Dendritic cell treated with granulocyte-macrophage colony-stimulating factor and Interleukin-4, amounts not matched to agents 40 ng/mL and 50 ng/mL, for 4 days (primary cell): Measurements from ENCODE around the gene ROBO1.

Experiments used
- H3K27ac Mint-ChIP-seq: one replicate; pipeline ENCODE4 v1.8.0; 2022; ENCODE audit warnings: mild to moderate bottlenecking, mixed read lengths
- H3K27me3 Mint-ChIP-seq: one replicate; pipeline ENCODE4 v1.8.0; 2022; ENCODE audit warnings: mild to moderate bottlenecking, mixed read lengths
- H3K36me3 Mint-ChIP-seq: one replicate; pipeline ENCODE4 v1.8.0; 2022; ENCODE audit warnings: low read depth, mixed read lengths
- H3K4me1 Mint-ChIP-seq: one replicate; pipeline ENCODE4 v1.8.0; 2022; ENCODE audit warnings: low read depth, mixed read lengths
- H3K4me3 Mint-ChIP-seq: one replicate; pipeline ENCODE4 v1.8.0; 2022; ENCODE audit warnings: mild to moderate bottlenecking, moderate library complexity, mixed read lengths
- H3K9me3 Mint-ChIP-seq: one replicate; pipeline ENCODE4 v1.8.0; 2022; ENCODE audit warnings: mixed read lengths
- intact Hi-C: fragments of 100-400 bp; cut with micrococcal nuclease; formaldehyde crosslinking; loops from one replicate; pipeline ENCODE4 v1.15.0; 2022

ROBO1 gene

DNA sequence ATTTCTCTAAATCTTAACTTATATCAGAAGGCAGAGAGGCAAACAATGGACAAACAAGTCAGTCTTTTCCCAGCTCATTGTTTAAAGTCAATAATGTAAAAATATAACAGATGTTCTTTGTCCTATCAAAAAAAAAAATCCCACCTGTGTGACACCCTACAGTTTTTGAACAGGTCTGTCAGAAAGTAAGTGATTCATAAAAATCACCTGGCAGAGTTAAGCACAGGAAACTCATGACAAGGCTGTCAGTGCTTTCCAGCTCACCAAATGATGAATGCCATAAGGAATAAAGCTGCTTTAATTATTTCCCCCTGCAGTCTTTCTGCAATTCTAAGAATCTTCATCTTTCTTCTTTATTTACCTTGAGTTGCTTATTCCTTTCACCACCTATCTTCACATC, 30.3 kb downstream of the ROBO1 start:
- no peak overlapping the region for H3K4me3 Mint-ChIP-seq
- H3K9me3 Mint-ChIP-seq: peaks cover 26% of the 10 kb centered on the region
- no peaks in the 10 kb centered on the region for H3K36me3 Mint-ChIP-seq
- no peaks in the 10 kb centered on the region for H3K4me1 Mint-ChIP-seq
- no peak overlapping the region for H3K27ac Mint-ChIP-seq
- intact Hi-C loops: no loop called here
- no peaks in the 10 kb centered on the region for H3K27me3 Mint-ChIP-seq

DNA sequence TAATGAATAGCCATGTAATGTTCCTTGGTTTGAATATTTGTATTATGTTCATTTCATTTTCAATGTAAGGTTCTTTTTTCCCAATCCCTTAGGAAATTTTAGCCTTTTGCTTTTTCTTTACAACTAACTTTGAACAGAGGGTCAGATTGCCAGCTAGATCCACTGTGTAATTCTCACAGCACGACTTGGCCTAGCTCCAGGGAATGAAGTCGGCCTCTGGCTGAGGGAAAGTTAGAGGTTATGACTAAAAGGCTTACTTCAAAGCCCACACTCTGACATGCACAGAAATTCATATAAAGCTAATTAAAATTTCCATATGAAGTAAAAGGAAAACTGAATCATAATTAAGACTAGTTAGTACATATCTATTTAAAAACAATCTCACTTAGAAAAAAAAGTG, 38.7 kb downstream of the ROBO1 start:
- no peaks in the 10 kb centered on the region for H3K36me3 Mint-ChIP-seq
- H3K27me3 Mint-ChIP-seq: no peaks in the 10 kb centered on the region
- H3K4me1 Mint-ChIP-seq: no peaks in the 10 kb centered on the region
- no peak overlapping the region for H3K4me3 Mint-ChIP-seq
- H3K9me3 Mint-ChIP-seq: peaks cover 14% of the 10 kb centered on the region
- intact Hi-C loops: no loop called here
- no peak overlapping the region for H3K27ac Mint-ChIP-seq

DNA sequence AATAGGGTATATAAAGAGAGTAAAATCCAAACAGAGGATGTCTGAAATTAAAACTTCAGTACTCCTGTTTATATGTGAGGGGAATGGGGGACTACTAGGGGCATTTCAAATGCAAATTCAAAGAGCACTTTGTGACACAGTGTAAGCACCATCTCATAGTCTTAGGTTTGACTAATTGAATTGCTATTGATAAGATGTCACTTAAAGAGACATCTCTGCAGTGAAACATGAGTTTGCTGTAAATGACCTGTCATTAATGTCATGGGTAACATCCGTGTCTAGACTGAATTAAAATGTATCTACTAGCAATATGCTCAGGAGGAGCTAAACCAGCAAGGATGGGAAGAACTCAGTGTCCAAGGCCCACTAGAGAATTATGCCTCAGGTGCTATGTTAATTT, 41.0 kb downstream of the ROBO1 start:
- H3K36me3 Mint-ChIP-seq: no peaks in the 10 kb centered on the region
- H3K4me1 Mint-ChIP-seq: no peaks in the 10 kb centered on the region
- no peaks in the 10 kb centered on the region for H3K9me3 Mint-ChIP-seq
- intact Hi-C loops: no loop called here
- no peak overlapping the region for H3K4me3 Mint-ChIP-seq
- H3K27me3 Mint-ChIP-seq: no peaks in the 10 kb centered on the region
- H3K27ac Mint-ChIP-seq: no peak overlapping the region

DNA sequence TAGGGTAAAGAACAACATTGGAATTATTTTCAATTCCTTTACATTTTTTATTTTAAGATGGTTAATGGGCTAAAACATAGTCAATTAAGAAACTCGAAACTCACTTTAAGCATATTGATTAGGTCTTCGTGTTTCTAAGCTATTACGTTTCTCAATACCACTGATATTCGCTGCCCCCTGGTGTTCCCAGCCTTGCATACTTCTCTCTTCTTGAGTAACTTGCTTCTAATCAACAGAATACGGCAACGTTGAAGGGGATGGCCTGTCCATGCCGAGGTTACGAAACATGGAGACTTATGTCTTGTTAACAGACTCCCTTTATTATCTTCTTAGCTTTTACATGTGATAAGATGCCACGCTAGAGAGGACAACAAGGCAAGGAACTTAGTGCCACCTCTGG, 43.6 kb downstream of the ROBO1 start:
- H3K9me3 Mint-ChIP-seq: no peaks in the 10 kb centered on the region
- no peaks in the 10 kb centered on the region for H3K4me1 Mint-ChIP-seq
- no peak overlapping the region for H3K4me3 Mint-ChIP-seq
- intact Hi-C loops: no loop called here
- no peaks in the 10 kb centered on the region for H3K36me3 Mint-ChIP-seq
- no peak overlapping the region for H3K27ac Mint-ChIP-seq
- no peaks in the 10 kb centered on the region for H3K27me3 Mint-ChIP-seq

DNA sequence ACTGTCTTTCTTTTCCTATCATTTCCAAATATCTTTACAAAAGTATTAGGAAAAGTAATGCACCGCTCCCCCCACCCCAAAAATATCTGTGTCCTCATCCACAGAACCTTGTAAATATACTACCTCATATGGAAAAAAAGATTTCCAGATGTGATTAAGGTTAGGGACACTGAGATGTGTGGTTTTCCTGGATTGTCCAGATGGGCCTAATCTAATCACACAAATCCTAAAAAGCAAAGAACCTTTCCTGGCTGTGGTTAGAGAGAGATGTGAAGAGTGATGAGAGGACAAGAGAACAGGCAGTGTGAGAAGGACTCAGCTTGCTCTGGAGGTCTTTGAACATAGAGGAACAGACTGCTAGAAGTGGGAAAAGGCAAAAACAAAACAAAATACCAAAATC, 77.7 kb downstream of the ROBO1 start:
- H3K27ac Mint-ChIP-seq: no peak overlapping the region
- H3K9me3 Mint-ChIP-seq: no peaks in the 10 kb centered on the region
- intact Hi-C loops: no loop called here
- H3K4me1 Mint-ChIP-seq: no peaks in the 10 kb centered on the region
- H3K27me3 Mint-ChIP-seq: no peaks in the 10 kb centered on the region
- no peaks in the 10 kb centered on the region for H3K36me3 Mint-ChIP-seq
- H3K4me3 Mint-ChIP-seq: no peak overlapping the region

DNA sequence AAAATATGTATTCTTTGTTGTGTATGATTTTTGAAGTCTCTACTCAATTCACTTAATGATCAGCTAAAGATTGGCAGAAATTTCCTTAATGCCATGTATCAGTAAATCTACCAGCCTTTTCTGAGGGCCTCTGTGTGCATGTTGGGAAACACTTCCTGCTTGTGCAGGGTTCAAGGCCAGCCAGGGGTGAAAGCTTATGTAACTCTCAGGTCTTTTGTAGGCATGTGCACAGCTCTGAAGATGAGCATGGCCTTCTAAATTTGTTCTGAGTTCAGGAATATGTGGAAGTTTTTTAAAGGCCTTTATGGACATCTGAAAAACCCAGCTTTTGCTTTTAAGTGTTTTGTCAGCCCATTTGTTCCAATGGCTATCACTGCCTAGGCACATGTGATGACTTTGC, 82.7 kb downstream of the ROBO1 start:
- no peak overlapping the region for H3K4me3 Mint-ChIP-seq
- intact Hi-C loops: no loop called here
- H3K4me1 Mint-ChIP-seq: no peaks in the 10 kb centered on the region
- H3K36me3 Mint-ChIP-seq: no peaks in the 10 kb centered on the region
- no peak overlapping the region for H3K27ac Mint-ChIP-seq
- H3K27me3 Mint-ChIP-seq: no peaks in the 10 kb centered on the region
- peaks cover 6% of the 10 kb centered on the region for H3K9me3 Mint-ChIP-seq

DNA sequence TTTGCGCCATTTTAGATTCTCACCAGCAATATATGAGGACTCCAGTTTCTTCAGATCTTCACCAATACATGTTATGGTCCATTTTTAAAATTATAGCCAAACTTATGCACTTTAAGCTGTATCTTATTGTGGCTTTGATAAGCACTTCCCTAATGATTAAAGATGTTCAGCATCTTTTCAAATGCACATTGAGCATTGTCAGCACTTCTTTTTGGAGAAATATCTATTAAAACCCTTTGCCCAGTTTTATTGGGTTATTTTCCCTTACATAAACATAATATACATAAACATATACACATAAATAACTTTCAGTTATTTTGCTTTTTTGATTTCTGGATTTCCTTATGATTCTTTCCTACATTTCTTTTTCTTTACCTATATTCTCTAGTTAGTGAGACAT, 83.8 kb downstream of the ROBO1 start:
- no peak overlapping the region for H3K27ac Mint-ChIP-seq
- no peak overlapping the region for H3K4me3 Mint-ChIP-seq
- no peaks in the 10 kb centered on the region for H3K27me3 Mint-ChIP-seq
- intact Hi-C loops: no loop called here
- H3K9me3 Mint-ChIP-seq: peaks cover 9% of the 10 kb centered on the region
- H3K36me3 Mint-ChIP-seq: no peaks in the 10 kb centered on the region
- H3K4me1 Mint-ChIP-seq: no peaks in the 10 kb centered on the region

DNA sequence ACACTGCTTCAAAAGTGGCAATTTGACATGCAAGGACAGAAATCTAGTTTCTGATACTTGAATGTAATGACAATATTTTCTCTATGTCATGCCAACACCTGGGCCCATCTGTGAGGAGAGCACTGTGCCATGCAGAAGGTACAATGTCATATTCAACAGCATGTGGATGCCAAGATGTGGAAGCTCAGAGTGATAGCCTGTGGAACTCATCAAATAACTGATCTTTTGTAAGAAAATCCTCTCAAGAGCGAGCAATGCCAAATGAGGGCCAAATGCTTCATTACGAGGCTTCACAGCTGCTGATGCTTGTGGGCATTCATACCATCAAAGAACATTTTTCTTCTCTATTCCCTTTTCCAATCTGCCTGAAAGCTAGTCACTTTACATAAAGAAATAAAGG, 95.1 kb downstream of the ROBO1 start:
- no peak overlapping the region for H3K27ac Mint-ChIP-seq
- no peaks in the 10 kb centered on the region for H3K4me1 Mint-ChIP-seq
- H3K9me3 Mint-ChIP-seq: no peaks in the 10 kb centered on the region
- intact Hi-C loops: no loop called here
- no peaks in the 10 kb centered on the region for H3K27me3 Mint-ChIP-seq
- H3K4me3 Mint-ChIP-seq: no peak overlapping the region
- no peaks in the 10 kb centered on the region for H3K36me3 Mint-ChIP-seq

DNA sequence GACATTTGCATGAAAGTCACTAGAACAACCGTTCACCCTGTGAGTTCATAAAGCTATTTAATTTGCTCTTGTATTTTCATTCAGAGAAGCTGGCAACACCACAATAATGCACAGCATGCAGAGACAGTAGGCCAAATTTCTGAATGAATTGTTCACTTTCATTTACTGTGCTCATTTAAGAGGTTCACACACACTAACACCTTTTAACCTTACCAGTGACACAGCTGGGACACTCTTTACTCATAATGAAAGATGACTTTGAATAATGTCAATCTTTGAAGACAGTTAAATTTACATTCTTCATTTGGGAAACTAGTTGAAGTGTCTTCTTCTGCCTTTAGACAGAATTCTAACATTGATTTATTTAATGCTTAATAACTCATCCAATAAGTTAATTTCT, 95.7 kb downstream of the ROBO1 start:
- Mint-ChIP-seq H3K36me3 (no peaks in the 10 kb centered on the region), H3K4me1 (no peaks in the 10 kb centered on the region), H3K4me3 (no peak overlapping the region), H3K27me3 (no peaks in the 10 kb centered on the region), H3K9me3 (no peaks in the 10 kb centered on the region), H3K27ac (no peak overlapping the region)
- intact Hi-C loops: no loop called here

DNA sequence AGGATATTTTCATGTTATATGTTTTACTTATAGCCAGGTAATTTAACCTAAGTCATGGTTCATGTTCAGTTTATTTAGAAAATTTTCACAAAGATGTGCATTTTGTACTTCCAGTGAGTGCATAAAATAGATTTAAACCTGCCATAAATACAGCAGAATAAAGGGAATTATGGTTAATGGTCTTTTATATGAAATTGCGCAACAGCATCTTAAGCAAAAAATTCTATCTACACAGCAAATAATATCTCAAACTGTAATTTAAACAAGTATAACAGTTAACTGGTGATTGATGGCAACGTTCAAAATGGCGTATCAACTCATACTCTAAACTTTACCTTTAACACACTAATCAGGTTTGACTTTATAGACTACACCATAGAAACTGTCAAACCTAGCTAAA, 97.6 kb downstream of the ROBO1 start:
- Mint-ChIP-seq H3K4me3 (no peak overlapping the region), H3K27me3 (no peaks in the 10 kb centered on the region), H3K36me3 (no peaks in the 10 kb centered on the region), H3K4me1 (no peaks in the 10 kb centered on the region), H3K27ac (no peak overlapping the region), H3K9me3 (no peaks in the 10 kb centered on the region)
- intact Hi-C loops: no loop called here

DNA sequence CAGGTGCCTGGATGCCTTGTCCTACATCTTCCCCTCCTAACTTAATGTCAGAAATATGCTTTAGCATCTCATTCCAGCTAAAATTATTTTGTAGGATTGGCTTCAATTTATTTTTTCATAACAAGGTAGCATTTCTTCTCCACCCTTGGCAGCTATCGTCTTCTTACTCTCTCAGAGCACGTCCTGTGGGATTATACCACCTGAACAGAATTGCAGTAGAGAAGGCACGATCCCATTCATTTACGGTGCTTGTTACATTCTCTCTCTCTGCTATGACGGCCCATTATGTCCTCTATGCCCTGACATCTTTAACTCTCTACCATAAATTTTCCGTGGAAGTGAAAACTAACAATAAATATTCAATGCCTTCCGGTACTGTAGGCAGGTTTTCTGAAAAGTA, 103.3 kb downstream of the ROBO1 start:
- no peak overlapping the region for H3K27ac Mint-ChIP-seq
- no peaks in the 10 kb centered on the region for H3K27me3 Mint-ChIP-seq
- H3K4me3 Mint-ChIP-seq: no peak overlapping the region
- no peaks in the 10 kb centered on the region for H3K4me1 Mint-ChIP-seq
- peaks cover 5% of the 10 kb centered on the region for H3K9me3 Mint-ChIP-seq
- H3K36me3 Mint-ChIP-seq: no peaks in the 10 kb centered on the region
- intact Hi-C loops: no loop called here

DNA sequence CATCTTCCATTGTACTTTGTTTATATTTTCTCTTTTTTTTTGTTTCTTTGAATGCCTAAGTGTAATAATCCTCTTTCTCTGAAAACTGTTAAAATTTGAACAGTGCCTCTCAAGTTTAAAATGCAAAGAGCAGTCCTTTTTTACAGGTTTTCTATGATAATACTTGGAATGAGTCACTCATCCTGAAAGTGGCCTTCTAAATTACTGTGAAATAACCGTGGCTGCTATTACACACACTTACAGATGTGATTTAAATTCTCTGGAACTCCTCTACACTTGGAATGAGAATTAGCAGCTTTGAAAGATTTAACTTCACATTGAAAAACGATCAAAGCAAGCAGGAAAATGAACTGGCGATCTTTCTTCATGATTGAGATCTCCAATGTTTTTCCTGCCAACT, 105.9 kb downstream of the ROBO1 start:
- Mint-ChIP-seq H3K4me3 (no peak overlapping the region), H3K9me3 (peaks cover 5% of the 10 kb centered on the region), H3K4me1 (no peaks in the 10 kb centered on the region), H3K27ac (no peak overlapping the region), H3K27me3 (no peaks in the 10 kb centered on the region), H3K36me3 (no peaks in the 10 kb centered on the region)
- intact Hi-C loops: no loop called here

DNA sequence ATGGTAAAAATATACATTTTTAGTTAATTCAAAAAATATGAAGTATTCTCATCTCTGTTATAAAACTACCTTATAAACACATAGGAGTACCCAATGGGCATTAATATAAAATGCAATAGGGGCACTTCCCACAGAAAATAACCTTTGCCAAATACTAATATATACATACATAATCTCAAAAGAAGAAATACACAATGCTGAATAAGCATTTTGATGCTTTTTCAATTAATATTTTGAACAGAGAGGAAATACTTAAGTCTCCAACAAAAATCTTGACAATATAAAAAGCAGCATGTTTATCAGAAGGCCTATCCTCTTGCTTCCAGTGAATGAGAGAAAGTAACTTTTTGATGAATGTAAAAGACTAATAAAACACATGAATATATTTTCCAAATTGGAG, 110.7 kb downstream of the ROBO1 start:
- Mint-ChIP-seq H3K4me3 (no peak overlapping the region), H3K36me3 (no peaks in the 10 kb centered on the region)
- intact Hi-C loops: no loop called here

DNA sequence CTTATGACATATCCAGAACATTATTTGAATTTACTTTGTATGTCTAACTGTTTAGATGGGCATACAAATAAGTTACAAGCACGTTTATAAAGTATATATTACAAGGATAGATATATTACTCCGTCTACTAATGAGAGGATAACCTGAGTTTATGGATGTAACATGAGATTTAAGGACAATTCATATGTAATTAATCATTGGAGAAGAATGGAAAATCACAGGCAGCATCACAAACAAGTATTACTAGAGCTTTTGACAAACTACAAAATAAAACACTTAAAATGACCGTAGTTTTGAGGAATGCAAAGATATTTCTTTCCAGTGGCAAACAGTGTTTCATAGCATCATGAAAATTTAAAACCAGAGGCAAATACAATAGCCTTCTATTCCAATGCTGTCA, 113.8 kb downstream of the ROBO1 start:
- no peaks in the 10 kb centered on the region for H3K36me3 Mint-ChIP-seq
- H3K4me3 Mint-ChIP-seq: no peak overlapping the region
- no peaks in the 10 kb centered on the region for H3K27me3 Mint-ChIP-seq
- intact Hi-C loops: no loop called here
- no peak overlapping the region for H3K27ac Mint-ChIP-seq
- H3K4me1 Mint-ChIP-seq: no peaks in the 10 kb centered on the region
- H3K9me3 Mint-ChIP-seq: no peaks in the 10 kb centered on the region

More for the DNA sequence above, 110.7 kb downstream of the ROBO1 start:
- Mint-ChIP-seq H3K9me3 (peaks cover 5% of the 10 kb centered on the region), H3K27me3 (no peaks in the 10 kb centered on the region), H3K4me1 (no peaks in the 10 kb centered on the region), H3K27ac (no peak overlapping the region)

DNA sequence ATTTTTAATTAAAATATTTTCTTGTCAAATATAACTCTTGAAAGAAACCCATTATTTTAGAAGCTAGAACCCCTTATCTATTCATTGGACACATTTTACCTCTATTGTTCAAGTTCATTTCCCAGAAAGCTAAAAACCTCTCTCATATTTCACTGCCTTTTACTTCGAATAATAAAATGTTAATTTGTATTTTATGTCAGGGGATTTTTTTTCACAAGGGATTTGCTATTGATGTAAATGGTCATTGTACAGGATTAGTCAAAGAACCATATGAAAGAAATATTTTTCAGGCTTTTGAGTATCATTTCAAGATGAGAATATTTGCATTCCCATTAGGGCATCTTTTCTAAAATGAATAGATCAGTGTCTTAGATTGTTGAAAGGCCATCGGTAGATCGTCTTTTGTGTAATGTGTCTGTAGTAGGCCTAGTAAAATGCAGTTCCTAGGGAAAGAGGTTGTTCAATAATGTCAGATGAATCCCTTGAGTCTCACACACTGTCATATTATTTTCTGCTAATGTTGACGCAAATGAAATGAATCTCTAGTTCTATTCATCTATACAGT, 114.5 kb downstream of the ROBO1 start:
- intact Hi-C loops: no loop called here
- no peaks in the 10 kb centered on the region for H3K9me3 Mint-ChIP-seq
- H3K4me3 Mint-ChIP-seq: no peak overlapping the region
- H3K27me3 Mint-ChIP-seq: no peaks in the 10 kb centered on the region
- no peaks in the 10 kb centered on the region for H3K4me1 Mint-ChIP-seq
- no peaks in the 10 kb centered on the region for H3K36me3 Mint-ChIP-seq
- no peak overlapping the region for H3K27ac Mint-ChIP-seq
